Measurements from ENCODE around the gene PCDHA6.
"Not testable (repeated sequence)": the region's sequence is repeated elsewhere in the genome, so short reads cannot be mapped to it uniquely, and the experiment has no call there.

Gene PCDHA6, protein sequence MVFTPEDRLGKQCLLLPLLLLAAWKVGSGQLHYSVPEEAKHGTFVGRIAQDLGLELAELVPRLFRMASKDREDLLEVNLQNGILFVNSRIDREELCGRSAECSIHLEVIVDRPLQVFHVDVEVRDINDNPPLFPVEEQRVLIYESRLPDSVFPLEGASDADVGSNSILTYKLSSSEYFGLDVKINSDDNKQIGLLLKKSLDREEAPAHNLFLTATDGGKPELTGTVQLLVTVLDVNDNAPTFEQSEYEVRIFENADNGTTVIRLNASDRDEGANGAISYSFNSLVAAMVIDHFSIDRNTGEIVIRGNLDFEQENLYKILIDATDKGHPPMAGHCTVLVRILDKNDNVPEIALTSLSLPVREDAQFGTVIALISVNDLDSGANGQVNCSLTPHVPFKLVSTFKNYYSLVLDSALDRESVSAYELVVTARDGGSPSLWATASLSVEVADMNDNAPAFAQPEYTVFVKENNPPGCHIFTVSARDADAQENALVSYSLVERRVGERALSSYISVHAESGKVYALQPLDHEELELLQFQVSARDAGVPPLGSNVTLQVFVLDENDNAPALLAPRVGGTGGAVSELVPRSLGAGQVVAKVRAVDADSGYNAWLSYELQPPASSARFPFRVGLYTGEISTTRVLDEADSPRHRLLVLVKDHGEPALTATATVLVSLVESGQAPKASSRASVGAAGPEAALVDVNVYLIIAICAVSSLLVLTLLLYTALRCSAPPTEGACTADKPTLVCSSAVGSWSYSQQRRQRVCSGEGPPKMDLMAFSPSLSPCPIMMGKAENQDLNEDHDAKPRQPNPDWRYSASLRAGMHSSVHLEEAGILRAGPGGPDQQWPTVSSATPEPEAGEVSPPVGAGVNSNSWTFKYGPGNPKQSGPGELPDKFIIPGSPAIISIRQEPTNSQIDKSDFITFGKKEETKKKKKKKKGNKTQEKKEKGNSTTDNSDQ

DNA sequence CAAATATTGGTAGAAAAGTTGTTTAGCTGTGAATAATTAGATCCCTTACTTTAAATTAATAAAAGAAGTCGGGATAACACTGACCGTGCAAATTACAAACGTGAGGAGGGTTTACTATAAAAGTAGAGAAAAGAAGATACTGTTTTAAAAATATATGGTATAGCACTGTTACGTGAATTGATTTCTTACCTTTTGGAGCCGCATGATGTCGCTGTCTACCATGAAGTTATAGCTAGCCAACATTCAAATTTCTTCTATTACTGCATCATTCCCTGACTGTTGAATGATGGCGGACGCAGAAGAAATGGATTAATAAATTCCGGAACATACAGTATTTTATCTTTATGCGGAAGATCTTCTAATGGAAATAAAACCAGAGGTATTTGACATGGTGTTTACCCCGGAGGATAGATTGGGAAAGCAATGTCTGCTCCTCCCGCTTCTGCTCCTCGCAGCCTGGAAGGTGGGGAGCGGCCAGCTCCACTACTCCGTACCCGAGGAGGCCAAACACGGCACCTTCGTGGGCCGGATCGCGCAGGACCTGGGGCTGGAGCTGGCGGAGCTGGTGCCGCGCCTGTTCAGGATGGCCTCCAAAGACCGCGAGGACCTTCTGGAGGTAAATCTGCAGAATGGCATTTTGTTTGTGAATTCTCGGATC is at the start of gene PCDHA6:
PCDHA6 (plus strand) TSS at position 257 of the 658 bp plus-strand sequence; CDS start at position 389, 132 bp downstream.
- no peak for DNase-seq (ENCODE audit: low read depth in 2 of 2)

DNA sequence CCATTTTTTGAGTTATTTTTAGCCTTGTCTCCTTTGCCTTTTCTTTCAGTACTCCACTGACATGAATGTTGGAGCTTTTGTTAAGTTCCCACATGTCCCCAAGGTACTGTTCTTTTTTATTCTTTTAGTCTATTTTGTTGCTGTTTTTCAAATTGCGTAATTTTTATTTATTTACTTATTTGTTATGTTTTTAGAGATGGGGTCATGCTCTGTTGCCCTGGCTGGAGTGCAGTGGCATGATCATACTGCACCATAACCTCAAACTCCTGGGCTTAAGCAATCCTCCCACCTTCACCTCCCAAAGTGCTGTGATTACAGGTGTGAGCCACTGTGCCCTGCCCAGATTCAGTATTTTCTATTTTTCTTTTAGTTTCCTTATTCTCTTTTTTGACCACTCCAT is 47.2 kb upstream of the PCDHA6 start:
- DNase-seq (ENCODE audit: low read depth in 2 of 2) = no peak

- no peak for DNase-seq (ENCODE audit: low read depth in 2 of 2)
Observed at GRCh38 chr5:140785905-140786686, 41.7 kb upstream of the PCDHA6 start, which contains the start of gene PCDHA1. Gene PCDHA1, plus strand, starts transcription at chr5:140786140.

- not testable (repeated sequence) for DNase-seq (ENCODE audit: low read depth in 2 of 2)
Observed at GRCh38 chr5:140787422-140787821, 40.3 kb upstream of the PCDHA6 start.

DNA sequence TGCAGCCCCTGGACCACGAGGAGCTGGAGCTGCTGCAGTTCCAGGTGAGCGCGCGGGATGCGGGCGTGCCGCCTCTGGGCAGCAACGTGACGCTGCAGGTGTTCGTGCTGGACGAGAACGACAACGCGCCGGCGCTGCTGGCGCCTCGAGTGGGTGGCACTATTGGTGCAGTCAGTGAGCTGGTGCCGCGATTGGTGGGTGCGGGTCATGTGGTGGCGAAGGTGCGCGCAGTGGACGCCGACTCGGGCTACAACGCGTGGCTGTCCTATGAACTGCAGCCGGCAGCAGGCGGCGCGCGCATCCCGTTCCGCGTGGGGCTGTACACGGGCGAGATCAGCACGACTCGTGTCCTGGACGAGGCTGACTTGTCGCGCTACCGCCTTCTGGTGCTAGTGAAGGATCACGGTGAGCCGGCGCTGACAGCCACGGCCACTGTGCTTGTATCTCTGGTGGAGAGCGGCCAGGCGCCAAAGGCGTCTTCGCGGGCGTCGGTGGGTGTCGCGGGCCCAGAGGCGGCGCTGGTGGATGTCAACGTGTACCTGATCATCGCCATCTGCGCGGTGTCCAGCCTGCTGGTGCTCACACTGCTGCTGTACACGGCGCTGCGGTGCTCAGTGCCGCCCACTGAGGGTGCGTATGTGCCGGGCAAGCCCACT is 39.8 kb upstream of the PCDHA6 start:
- DNase-seq (ENCODE audit: low read depth in 2 of 2) = not testable (repeated sequence)

DNA sequence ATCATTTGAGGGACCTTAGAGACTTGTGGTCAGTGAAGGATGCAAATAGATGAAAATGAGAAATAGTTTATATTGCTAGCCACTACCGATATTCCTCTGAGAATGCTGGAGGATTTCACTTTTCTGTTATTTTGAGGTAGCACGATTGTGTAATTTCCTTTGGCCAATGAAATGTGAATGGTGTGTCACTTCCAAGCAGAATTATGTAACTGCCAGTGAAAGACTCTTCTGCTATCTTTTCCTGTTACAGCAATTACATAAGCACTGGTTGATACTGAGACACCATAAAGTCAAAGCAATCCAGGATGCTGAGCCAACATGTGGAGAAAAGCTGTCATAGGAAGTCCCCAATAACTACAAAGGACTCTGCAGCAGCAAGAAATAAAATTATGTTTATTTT is 36.7 kb upstream of the PCDHA6 start:
- DNase-seq (ENCODE audit: low read depth in 2 of 2) = no peak

DNA sequence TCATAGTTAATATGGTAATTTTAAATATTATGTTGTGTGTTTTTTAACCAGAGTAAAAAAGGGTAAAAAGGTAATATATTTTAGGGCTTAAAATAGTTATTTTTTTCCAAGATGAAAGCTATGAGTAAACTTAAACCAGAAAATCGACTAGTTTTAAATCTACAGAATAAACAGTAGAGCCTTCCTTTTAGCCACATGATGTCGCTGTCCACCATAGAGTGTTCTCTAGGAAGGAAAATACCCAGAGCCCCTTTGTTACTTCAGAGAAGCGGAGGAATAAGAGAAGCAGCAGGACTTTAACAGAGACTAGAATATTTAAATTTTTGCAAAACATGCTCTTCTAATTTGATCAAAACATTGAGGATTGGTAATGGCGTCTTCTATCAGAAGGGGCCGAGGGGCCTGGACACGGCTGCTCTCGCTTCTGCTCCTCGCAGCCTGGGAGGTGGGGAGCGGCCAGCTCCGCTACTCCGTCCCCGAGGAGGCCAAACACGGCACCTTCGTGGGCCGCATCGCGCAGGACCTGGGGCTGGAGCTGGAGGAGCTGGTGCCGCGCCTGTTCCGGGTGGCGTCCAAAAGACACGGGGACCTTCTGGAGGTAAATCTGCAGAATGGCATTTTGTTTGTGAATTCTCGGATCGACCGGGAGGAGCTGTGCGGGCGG is 33.0 kb upstream of the PCDHA6 start, which contains the start of gene PCDHA2:
PCDHA2 (plus strand) TSS at position 258 of the 664 bp plus-strand sequence.
- no peak for DNase-seq (ENCODE audit: low read depth in 2 of 2)

GRCh38 chr5:140795259-140795641 is 32.5 kb upstream of the PCDHA6 start:
- no peak for DNase-seq (ENCODE audit: low read depth in 2 of 2)

DNA sequence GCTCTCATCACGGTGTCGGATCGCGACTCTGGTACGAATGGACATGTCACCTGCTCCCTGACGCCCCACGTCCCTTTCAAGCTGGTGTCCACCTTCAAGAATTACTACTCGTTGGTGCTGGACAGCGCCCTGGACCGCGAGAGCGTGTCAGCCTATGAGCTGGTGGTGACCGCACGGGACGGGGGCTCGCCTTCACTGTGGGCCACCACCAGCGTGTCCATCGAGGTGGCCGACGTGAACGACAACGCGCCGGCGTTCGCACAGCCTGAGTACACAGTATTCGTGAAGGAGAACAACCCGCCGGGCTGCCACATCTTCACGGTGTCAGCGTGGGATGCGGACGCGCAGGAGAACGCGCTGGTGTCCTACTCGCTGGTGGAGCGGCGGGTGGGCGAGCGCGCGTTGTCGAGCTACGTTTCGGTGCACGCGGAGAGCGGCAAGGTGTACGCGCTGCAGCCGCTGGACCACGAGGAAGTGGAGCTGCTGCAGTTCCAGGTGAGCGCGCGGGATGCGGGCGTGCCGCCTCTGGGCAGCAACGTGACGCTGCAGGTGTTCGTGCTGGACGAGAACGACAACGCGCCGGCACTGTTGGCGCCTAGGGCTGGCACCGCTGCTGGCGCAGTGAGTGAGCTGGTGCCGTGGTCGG is 31.6 kb upstream of the PCDHA6 start:
- not testable (repeated sequence) for DNase-seq (ENCODE audit: low read depth in 2 of 2)

DNA sequence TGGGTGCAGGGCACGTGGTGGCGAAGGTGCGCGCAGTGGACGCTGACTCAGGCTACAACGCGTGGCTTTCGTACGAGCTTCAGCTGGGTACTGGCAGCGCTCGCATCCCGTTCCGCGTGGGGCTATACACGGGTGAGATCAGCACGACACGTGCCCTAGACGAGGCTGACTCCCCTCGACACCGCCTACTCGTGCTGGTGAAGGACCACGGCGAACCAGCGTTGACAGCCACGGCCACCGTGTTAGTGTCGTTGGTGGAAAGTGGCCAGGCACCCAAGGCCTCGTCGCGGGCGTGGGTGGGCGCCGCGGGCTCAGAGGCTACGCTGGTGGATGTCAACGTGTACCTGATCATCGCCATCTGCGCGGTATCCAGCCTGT is 31.1 kb upstream of the PCDHA6 start:
- no peak for DNase-seq (ENCODE audit: low read depth in 2 of 2)

DNA sequence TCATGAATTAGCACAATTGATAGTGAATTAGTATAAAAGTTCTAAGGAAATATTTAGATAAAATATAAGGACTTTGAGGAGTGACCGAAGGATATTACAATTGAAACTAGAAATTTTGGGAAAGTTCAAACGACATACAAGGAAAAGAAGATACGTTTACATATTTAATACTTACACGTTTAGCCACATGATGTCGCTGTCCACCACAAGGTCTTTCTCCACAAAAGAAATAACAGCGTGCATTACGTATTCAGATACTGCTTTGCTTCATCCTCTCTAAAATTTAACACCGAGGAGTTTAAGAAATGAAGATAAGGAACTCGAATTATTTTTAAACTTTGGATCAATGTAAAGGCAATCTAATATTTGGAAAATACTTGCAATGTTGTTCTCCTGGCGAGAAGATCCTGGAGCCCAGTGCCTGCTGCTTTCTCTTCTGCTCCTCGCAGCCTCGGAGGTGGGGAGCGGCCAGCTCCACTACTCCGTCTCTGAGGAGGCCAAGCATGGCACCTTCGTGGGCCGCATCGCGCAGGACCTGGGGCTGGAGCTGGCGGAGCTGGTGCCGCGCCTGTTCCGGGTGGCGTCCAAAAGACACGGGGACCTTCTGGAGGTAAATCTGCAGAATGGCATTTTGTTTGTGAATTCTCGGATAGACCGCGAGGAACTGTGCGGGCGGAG is 26.8 kb upstream of the PCDHA6 start, which contains the start of gene PCDHA3:
PCDHA3 (plus strand) TSS at position 242 of the 678 bp plus-strand sequence.
- DNase-seq (ENCODE audit: low read depth in 2 of 2) = no peak

DNA sequence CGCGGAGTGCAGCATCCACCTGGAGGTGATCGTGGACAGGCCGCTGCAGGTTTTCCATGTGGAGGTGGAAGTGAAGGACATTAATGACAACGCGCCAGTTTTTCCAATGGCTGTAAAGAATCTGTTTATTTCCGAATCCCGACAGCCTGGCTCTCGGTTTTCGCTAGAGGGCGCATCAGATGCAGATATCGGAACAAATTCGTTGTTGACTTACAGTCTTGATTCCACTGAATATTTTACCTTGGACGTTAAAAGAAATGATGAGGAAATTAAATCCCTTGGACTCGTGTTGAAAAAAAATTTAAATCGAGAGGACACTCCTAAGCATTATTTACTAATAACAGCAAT is 26.3 kb upstream of the PCDHA6 start:
- DNase-seq (ENCODE audit: low read depth in 2 of 2) = no peak

DNA sequence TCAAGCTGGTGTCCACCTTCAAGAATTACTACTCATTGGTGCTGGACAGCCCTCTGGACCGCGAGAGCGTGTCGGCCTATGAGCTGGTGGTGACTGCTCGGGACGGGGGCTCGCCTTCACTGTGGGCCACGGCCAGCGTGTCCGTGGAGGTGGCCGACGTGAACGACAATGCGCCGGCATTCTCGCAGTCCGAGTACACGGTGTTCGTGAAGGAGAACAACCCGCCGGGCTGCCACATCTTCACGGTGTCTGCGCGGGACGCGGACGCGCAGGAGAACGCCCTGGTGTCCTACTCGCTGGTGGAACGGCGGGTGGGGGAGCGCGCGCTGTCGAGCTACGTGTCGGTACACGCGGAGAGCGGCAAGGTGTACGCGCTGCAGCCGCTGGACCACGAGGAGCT is 25.4 kb upstream of the PCDHA6 start:
- DNase-seq (ENCODE audit: low read depth in 2 of 2) = not testable (repeated sequence)

GRCh38 chr5:140802781-140803271 is 24.9 kb upstream of the PCDHA6 start:
- DNase-seq (ENCODE audit: low read depth in 2 of 2) = no peak

DNA sequence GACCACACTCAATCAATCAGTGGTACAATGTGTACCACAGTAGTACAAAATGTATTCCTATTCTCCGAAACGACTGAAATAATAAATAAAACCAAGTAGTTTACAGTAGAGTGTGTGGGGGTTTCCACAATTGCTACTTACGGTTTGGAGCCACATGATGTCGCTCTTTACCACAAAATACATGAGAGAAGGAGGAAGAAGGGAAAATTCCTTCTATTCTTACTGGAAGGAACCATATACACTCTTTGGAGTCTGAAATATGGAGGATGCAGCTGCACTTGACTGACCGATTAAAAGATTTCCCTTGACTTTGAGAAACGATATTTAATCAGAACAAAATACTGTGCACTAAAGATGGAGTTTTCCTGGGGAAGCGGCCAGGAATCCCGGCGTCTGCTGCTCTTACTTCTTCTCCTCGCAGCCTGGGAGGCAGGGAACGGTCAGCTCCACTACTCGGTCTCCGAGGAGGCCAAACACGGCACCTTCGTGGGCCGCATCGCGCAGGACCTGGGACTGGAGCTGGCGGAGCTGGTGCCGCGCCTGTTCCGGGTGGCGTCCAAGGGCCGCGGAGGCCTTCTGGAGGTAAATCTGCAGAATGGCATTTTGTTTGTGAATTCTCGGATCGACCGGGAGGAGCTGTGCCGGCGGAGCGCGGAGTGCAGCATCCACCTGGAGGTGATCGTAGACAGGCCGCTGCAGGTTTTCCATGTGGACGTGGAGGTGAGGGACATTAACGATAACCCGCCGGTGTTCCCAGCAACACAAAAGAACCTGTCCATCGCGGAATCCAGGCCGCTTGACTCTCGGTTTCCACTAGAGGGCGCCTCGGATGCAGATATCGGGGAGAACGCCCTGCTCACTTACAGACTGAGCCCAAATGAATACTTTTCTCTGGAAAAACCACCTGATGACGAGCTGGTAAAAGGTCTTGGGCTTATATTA is 20.7 kb upstream of the PCDHA6 start, which contains the start of gene PCDHA4:
PCDHA4 (plus strand) TSS at position 235 of the 942 bp plus-strand sequence.
- no peak for DNase-seq (ENCODE audit: low read depth in 2 of 2)

- DNase-seq (ENCODE audit: low read depth in 2 of 2) = not testable (repeated sequence)
Observed at GRCh38 chr5:140808241-140808888, 19.4 kb upstream of the PCDHA6 start.

DNA sequence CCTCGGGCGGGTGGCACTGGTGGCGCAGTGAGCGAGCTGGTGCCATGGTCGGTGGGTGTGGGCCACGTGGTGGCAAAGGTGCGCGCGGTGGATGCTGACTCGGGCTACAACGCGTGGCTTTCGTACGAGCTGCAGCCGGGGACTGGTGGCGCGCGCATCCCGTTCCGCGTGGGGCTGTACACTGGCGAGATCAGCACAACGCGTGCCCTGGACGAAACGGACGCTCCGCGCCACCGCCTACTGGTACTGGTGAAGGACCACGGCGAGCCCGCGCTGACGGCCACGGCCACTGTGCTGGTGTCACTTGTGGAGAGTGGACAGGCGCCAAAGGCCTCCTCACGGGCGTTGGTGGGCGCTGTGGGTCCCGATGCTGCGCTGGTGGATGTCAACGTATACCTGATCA is 18.9 kb upstream of the PCDHA6 start:
- DNase-seq (ENCODE audit: low read depth in 2 of 2) = no peak

Data from fibroblast of skin of left biceps (primary cell).